CD14-positive monocyte (primary cell): Measurements from ENCODE around the gene CRCP. TPM values are rescaled to one million over a fixed set of nuclear protein-coding genes. Genes with fewer than 3 reads are reported as not detected.

Experiments used
- DNase-seq, 3 donors: peaks; one replicate each; pipeline ENCODE4 v3.0.0-alpha.2; 2011 to 2022
- H2AFZ ChIP-seq: 2 replicates; pipeline ENCODE4 v1.6.0; 2012; ENCODE audit warnings: mild to moderate bottlenecking, low read depth, low read length, inconsistent platforms; ENCODE audit not compliant: insufficient read depth, poor library complexity, severe bottlenecking
- H3K27ac ChIP-seq, 2 donors: 1 replicate in 1 of 2; 2 replicates in 1 of 2; pipeline ENCODE4 v1.5.1; 2012 to 2013; ENCODE audit warnings: low read length in 2 of 2, control low read depth in 1 of 2, inconsistent platforms in 1 of 2, low read depth in 1 of 2, mild to moderate bottlenecking in 1 of 2
- H3K27me3 ChIP-seq, 2 donors: one replicate each; pipeline versions ENCODE4 v1.6.0 to v1.6.1; 2011 to 2013; ENCODE audit warnings: low read length in 2 of 2; ENCODE audit not compliant: control insufficient read depth in 2 of 2, insufficient read depth in 2 of 2
- H3K36me3 ChIP-seq, 2 donors: replicated peaks in 1 of 2; 1 replicate in 1 of 2; 2 replicates in 1 of 2; pipeline versions ENCODE4 v1.5.1 to v1.6.1; 2012 to 2013; ENCODE audit warnings: low read length in 2 of 2, control low read depth in 1 of 2, inconsistent platforms in 1 of 2, mild to moderate bottlenecking in 1 of 2; ENCODE audit not compliant: insufficient read depth in 2 of 2, control insufficient read depth in 1 of 2
- H3K4me1 ChIP-seq, 2 donors: 1 replicate in 1 of 2; 2 replicates in 1 of 2; pipeline versions ENCODE4 v1.5.1 to v1.6.1; 2012 to 2013; ENCODE audit warnings: low read length in 2 of 2, control low read depth in 1 of 2, inconsistent platforms in 1 of 2, mild to moderate bottlenecking in 1 of 2, moderate library complexity in 1 of 2; ENCODE audit not compliant: insufficient read depth in 2 of 2, control insufficient read depth in 1 of 2
- H3K4me2 ChIP-seq: replicated peaks from 2 replicates; pipeline ENCODE3; 2012; ENCODE audit warnings: low read length, moderate library complexity, mild to moderate bottlenecking; ENCODE audit not compliant: poor library complexity, severe bottlenecking; ENCODE audit errors: extremely low read depth
- H3K4me3 ChIP-seq, 3 experiments: fragments of 200-600 bp in 1 of 3; sonication (generic) in 1 of 3; replicated peaks in 1 of 3; 1 replicate in 2 of 3; 2 replicates in 1 of 3; pipeline ENCODE4 v1.5.1; 2011 to 2013; ENCODE audit warnings: low read length in 3 of 3, mild to moderate bottlenecking in 3 of 3, control low read depth in 2 of 3, low read depth in 2 of 3, inconsistent platforms in 1 of 3, moderate library complexity in 1 of 3
- H3K79me2 ChIP-seq: 2 replicates; pipeline ENCODE4 v1.6.0; 2012; ENCODE audit warnings: mild to moderate bottlenecking, control low read depth, inconsistent platforms, low read length, moderate library complexity; ENCODE audit not compliant: insufficient read depth
- H3K9ac ChIP-seq: 2 replicates; pipeline ENCODE4 v1.6.0; 2017; ENCODE audit warnings: low read length, mild to moderate bottlenecking; ENCODE audit not compliant: insufficient read depth, poor library complexity, severe bottlenecking
- H3K9me3 ChIP-seq, 2 donors: replicated peaks in 1 of 2; 1 replicate in 1 of 2; 2 replicates in 1 of 2; pipeline versions ENCODE4 v1.5.1 to v1.6.1; 2012 to 2013; ENCODE audit warnings: low read length in 2 of 2, control low read depth in 1 of 2; ENCODE audit not compliant: control insufficient read depth in 1 of 2, insufficient read depth in 1 of 2
- H4K20me1 ChIP-seq: 2 replicates; pipeline ENCODE4 v1.6.0; 2012; ENCODE audit warnings: mild to moderate bottlenecking, low read length, control low read depth, moderate library complexity; ENCODE audit not compliant: insufficient read depth
- H3K27ac Mint-ChIP-seq, 7 donors: one replicate each; pipeline ENCODE4 v1.8.0; 2020; ENCODE audit warnings: mild to moderate bottlenecking in 7 of 7, mixed read lengths in 7 of 7, moderate library complexity in 6 of 7, inconsistent platforms in 2 of 7
- H3K27me3 Mint-ChIP-seq, 3 donors: one replicate each; pipeline ENCODE4 v1.8.0; 2021 to 2022; ENCODE audit warnings: low read depth in 3 of 3, mild to moderate bottlenecking in 3 of 3, mixed read lengths in 3 of 3, moderate library complexity in 3 of 3, inconsistent platforms in 1 of 3
- H3K36me3 Mint-ChIP-seq, 2 donors: one replicate each; pipeline ENCODE4 v1.8.0; 2020; ENCODE audit warnings: mixed read lengths in 2 of 2, inconsistent platforms in 1 of 2, mild to moderate bottlenecking in 1 of 2
- H3K4me1 Mint-ChIP-seq: one replicate; pipeline ENCODE4 v1.8.0; 2020; ENCODE audit warnings: mild to moderate bottlenecking, mixed read lengths
- H3K4me3 Mint-ChIP-seq, 2 donors: one replicate each; pipeline ENCODE4 v1.8.0; 2020; ENCODE audit warnings: mild to moderate bottlenecking in 2 of 2, mixed read lengths in 2 of 2, moderate library complexity in 1 of 2
- H3K9me3 Mint-ChIP-seq, 7 donors: one replicate each; pipeline ENCODE4 v1.8.0; 2020 to 2022; ENCODE audit warnings: mixed read lengths in 7 of 7, mild to moderate bottlenecking in 6 of 7, moderate library complexity in 6 of 7, inconsistent platforms in 2 of 7
- CTCF ChIP-seq: fragments of 200-600 bp; IDR thresholded peaks from one replicate; pipeline ENCODE4 v1.8.0; 2022; ENCODE audit warnings: antibody characterized with exemption, mild to moderate bottlenecking
- WGBS: methylation state at CpG from one replicate; pipeline ENCODE4 v1.1.5; 2013; ENCODE audit warnings: missing lambda C conversion rate; ENCODE audit not compliant: insufficient coverage; 5-methylcytosine and 5-hydroxymethylcytosine counted together
- intact Hi-C, 2 donors: fragments of 100-400 bp; cut with micrococcal nuclease; formaldehyde crosslinking; loops; one replicate each; pipeline versions ENCODE4 v1.15.0 to v1.15.1; 2023
- polyA plus RNA-seq, 3 donors: library from polyadenylated mRNA; depleted of rRNA in 1 of 3; unstranded in 2 of 3; stranded (reverse) in 1 of 3; fragments of 300-500 nt in 2 of 3; fragments of >200 nt in 1 of 3; fragmentation: Illumina TruSeq in 2 of 3; gene quantifications; 1 replicate in 2 of 3; 2 replicates in 1 of 3; pipeline ENCODE4 v1.2.3, GENCODE V29; 2012 to 2021

CRCP gene
- polyA plus RNA-seq, 3 donors: 14.0 to 19.9 (median 15.5) TPM

DNA sequence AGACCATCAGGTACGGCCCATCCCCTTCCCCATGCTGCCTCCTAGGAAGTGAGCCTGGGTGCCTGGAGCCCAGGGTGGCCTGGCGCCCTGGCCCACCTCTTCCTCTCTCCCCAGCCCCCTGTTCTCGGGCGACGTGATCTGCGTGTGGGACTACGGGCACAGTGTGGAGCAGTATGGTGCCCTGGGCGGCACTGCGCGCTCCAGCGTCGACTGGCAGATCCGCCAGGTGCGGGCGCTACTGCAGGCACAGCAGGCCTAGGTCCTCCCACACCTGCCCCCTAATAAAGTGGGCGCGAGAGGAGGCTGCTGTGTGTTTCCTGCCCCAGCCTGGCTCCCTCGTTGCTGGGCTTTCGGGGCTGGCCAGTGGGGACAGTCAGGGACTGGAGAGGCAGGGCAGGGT, 22.0 kb upstream of the CRCP start:
- intact Hi-C loops: no loop called here
- Histone ChIP-seq H3K4me1 (no peaks in the 10 kb centered on the region), H2AFZ (no peak overlapping the region), H3K9me3 (no peaks in the 10 kb centered on the region), H3K27me3 (no peaks in the 10 kb centered on the region), H3K4me2 (no peak overlapping the region), H3K36me3 (peaks cover 8 to 12% of the 10 kb centered on the region in 2 donors), H4K20me1 (no peaks in the 10 kb centered on the region), H3K4me3 (no peak overlapping the region), H3K27ac (no peak overlapping the region), H3K79me2 (no peaks in the 10 kb centered on the region), H3K9ac (no peak overlapping the region)
- Mint-ChIP-seq H3K27me3 (no peaks in the 10 kb centered on the region), H3K9me3 (no peaks in the 10 kb centered on the region), H3K4me3 (no peak overlapping the region), H3K27ac (no peak overlapping the region), H3K4me1 (no peaks in the 10 kb centered on the region), H3K36me3 (peaks cover 12 to 20% of the 10 kb centered on the region in 2 donors)
- no peak for DNase-seq
- 95% methylated on average over 19 of the region's 19 CpGs for WGBS
- no peak for TF ChIP-seq CTCF

- Histone ChIP-seq H3K79me2 (no peaks in the 10 kb centered on the region), H3K27me3 (no peaks in the 10 kb centered on the region), H3K4me1 (peaks cover 2 to 6% of the 10 kb centered on the region in 2 donors), H3K36me3 (peaks cover 2 to 12% of the 10 kb centered on the region in 2 donors), H3K9me3 (no peaks in the 10 kb centered on the region), H4K20me1 (no peaks in the 10 kb centered on the region), H3K9ac (no peak overlapping the region), H3K4me3 (no peak overlapping the region), H3K27ac (no peak overlapping the region), H3K4me2 (no peak overlapping the region), H2AFZ (no peak overlapping the region)
- H3K9me3 Mint-ChIP-seq: no peaks in the 10 kb centered on the region
- peaks cover 0 to 1% (median 1%) of the 10 kb centered on the region in 3 donors for H3K27me3 Mint-ChIP-seq
- 100% methylated on average over 2 of the region's 4 CpGs for WGBS
- H3K27ac Mint-ChIP-seq: no peak overlapping the region
- intact Hi-C loops: no loop called here
- no peak for TF ChIP-seq CTCF
- H3K36me3 Mint-ChIP-seq: peaks cover 10 to 15% of the 10 kb centered on the region in 2 donors
- peaks cover 7% of the 10 kb centered on the region for H3K4me1 Mint-ChIP-seq
- no peak overlapping the region for H3K4me3 Mint-ChIP-seq
- DNase-seq: no peak
Observed at GRCh38 chr7:66095010-66095409, 19.6 kb upstream of the CRCP start.
